ENCODE measurements around the gene RPL13A. TPM values are rescaled to one million over a fixed set of nuclear protein-coding genes. Genes with fewer than 3 reads are reported as not detected.

RPL13A gene
- total RNA-seq, 1 donor from 2014 or later = 2,617 TPM

DNA sequence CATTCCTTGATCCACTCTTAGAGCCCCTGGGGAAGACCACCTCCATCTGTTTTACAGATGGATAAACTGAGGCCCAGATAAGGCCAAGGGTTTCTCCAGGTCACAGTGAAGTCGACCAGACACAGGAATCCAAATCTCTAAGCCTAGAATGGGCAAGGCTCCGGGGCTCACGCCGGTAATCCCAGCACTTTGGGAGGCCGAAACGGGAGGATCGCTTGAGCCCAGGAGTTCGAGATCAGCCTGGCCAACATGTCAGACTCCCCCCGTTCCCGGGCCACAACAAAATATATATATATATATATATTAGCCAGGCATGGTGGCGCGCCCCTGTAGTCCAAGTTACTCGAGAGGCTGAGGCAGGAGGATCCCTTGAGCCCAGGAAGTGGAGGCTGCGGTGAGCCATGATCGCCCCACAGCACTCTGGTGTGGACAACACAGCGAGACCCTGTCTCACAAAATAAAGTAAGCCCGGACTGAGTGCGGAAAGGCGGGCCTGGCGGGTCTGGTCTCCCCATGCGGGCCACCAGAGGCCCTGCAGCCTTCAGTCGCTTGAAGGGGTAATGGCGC, 615 bp upstream of the RPL13A start:
- peaks cover 30% of the 10 kb centered on the region for H3K36me3 Mint-ChIP-seq (ENCODE audit: unreplicated experiment)
- peaks cover 21% of the 10 kb centered on the region for H3K4me1 Mint-ChIP-seq (ENCODE audit: unreplicated experiment)
- no peak for DNase-seq (ENCODE audit: extremely low spot score, unreplicated experiment)
- TF ChIP-seq, protein P1, sequence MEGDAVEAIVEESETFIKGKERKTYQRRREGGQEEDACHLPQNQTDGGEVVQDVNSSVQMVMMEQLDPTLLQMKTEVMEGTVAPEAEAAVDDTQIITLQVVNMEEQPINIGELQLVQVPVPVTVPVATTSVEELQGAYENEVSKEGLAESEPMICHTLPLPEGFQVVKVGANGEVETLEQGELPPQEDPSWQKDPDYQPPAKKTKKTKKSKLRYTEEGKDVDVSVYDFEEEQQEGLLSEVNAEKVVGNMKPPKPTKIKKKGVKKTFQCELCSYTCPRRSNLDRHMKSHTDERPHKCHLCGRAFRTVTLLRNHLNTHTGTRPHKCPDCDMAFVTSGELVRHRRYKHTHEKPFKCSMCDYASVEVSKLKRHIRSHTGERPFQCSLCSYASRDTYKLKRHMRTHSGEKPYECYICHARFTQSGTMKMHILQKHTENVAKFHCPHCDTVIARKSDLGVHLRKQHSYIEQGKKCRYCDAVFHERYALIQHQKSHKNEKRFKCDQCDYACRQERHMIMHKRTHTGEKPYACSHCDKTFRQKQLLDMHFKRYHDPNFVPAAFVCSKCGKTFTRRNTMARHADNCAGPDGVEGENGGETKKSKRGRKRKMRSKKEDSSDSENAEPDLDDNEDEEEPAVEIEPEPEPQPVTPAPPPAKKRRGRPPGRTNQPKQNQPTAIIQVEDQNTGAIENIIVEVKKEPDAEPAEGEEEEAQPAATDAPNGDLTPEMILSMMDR (IDR thresholded peaks at IDR 0.05) = no peak
- H3K27me3 Mint-ChIP-seq (ENCODE audit: unreplicated experiment) = no peaks in the 10 kb centered on the region
- H3K9me3 Mint-ChIP-seq (ENCODE audit: unreplicated experiment) = no peaks in the 10 kb centered on the region
- H3K27ac Mint-ChIP-seq (ENCODE audit: unreplicated experiment) = peak overlapping the region; percentile 88
- peak overlapping the region; percentile 91 for H3K4me3 Mint-ChIP-seq (ENCODE audit: unreplicated experiment)

- no peak for DNase-seq (ENCODE audit: extremely low spot score, unreplicated experiment)
- TF ChIP-seq, protein P1 (IDR thresholded peaks at IDR 0.05) = no peak
- Mint-ChIP-seq H3K4me1 (ENCODE audit: unreplicated experiment) (peaks cover 21% of the 10 kb centered on the region), H3K27me3 (ENCODE audit: unreplicated experiment) (no peaks in the 10 kb centered on the region), H3K9me3 (ENCODE audit: unreplicated experiment) (no peaks in the 10 kb centered on the region), H3K36me3 (ENCODE audit: unreplicated experiment) (peaks cover 43% of the 10 kb centered on the region), H3K27ac (ENCODE audit: unreplicated experiment) (peak overlapping the region; percentile 88), H3K4me3 (ENCODE audit: unreplicated experiment) (peak overlapping the region; percentile 91)
Measured at GRCh38 chr19:49488046-49488862, 846 bp downstream of the RPL13A start.

GRCh38 chr19:49488863-49489537, 1.6 kb downstream of the RPL13A start:
- DNase-seq (ENCODE audit: extremely low spot score, unreplicated experiment) = no peak
- Mint-ChIP-seq H3K27me3 (ENCODE audit: unreplicated experiment) (no peaks in the 10 kb centered on the region), H3K36me3 (ENCODE audit: unreplicated experiment) (peaks cover 43% of the 10 kb centered on the region), H3K4me3 (ENCODE audit: unreplicated experiment) (peak overlapping the region; percentile 91), H3K27ac (ENCODE audit: unreplicated experiment) (peak overlapping the region; percentile 88), H3K9me3 (ENCODE audit: unreplicated experiment) (no peaks in the 10 kb centered on the region), H3K4me1 (ENCODE audit: unreplicated experiment) (peaks cover 21% of the 10 kb centered on the region)
- TF ChIP-seq, protein P1 (IDR thresholded peaks at IDR 0.05) = no peak

- Mint-ChIP-seq H3K27me3 (ENCODE audit: unreplicated experiment) (no peaks in the 10 kb centered on the region), H3K9me3 (ENCODE audit: unreplicated experiment) (no peaks in the 10 kb centered on the region), H3K27ac (ENCODE audit: unreplicated experiment) (peak overlapping the region; percentile 88), H3K4me1 (ENCODE audit: unreplicated experiment) (peaks cover 21% of the 10 kb centered on the region), H3K4me3 (ENCODE audit: unreplicated experiment) (peak overlapping the region; percentile 91), H3K36me3 (ENCODE audit: unreplicated experiment) (peaks cover 43% of the 10 kb centered on the region)
- no peak for DNase-seq (ENCODE audit: extremely low spot score, unreplicated experiment)
- TF ChIP-seq, protein P1 (IDR thresholded peaks at IDR 0.05) = no peak
Measured at GRCh38 chr19:49489601-49490167, 2.3 kb downstream of the RPL13A start.
